ENCODE data around the gene OXNAD1.
A peak's percentile ranks its signal among the peaks of the same experiment; 100 is the strongest.

Gene OXNAD1

GRCh38 chr3:16258177-16258576, 6.8 kb upstream of the OXNAD1 start:
- no peak for TF ChIP-seq CTCF (IDR thresholded peaks at IDR 0.05; ENCODE audit: low read length, missing control alignments)
- no peak overlapping the region for H3K4me3 ChIP-seq (replicated peaks; ENCODE audit: low read depth, low read length)
- no peak for DNase-seq (ENCODE audit: low read depth)

GRCh38 chr3:16258866-16259265, 6.1 kb upstream of the OXNAD1 start:
- no peak for DNase-seq (ENCODE audit: low read depth)
- TF ChIP-seq CTCF (IDR thresholded peaks at IDR 0.05; ENCODE audit: low read length, missing control alignments), result no peak
- no peak overlapping the region for H3K4me3 ChIP-seq (replicated peaks; ENCODE audit: low read depth, low read length)

- TF ChIP-seq CTCF (IDR thresholded peaks at IDR 0.05; ENCODE audit: low read length, missing control alignments), result no peak
- DNase-seq (ENCODE audit: low read depth), result no peak
These were observed 5.0 kb upstream of the OXNAD1 start for GRCh38 chr3:16260046-16260445.

GRCh38 chr3:16262174-16262573, 2.8 kb upstream of the OXNAD1 start:
- DNase-seq (ENCODE audit: low read depth), result no peak
- no peak overlapping the region for H3K4me3 ChIP-seq (replicated peaks; ENCODE audit: low read depth, low read length)
- no peak for TF ChIP-seq CTCF (IDR thresholded peaks at IDR 0.05; ENCODE audit: low read length, missing control alignments)

More at GRCh38 chr3:16260046-16260445, 5.0 kb upstream of the OXNAD1 start:
- H3K4me3 ChIP-seq (replicated peaks; ENCODE audit: low read depth, low read length), result no peak overlapping the region

- DNase-seq (ENCODE audit: low read depth), result no peak
- no peak for TF ChIP-seq CTCF (IDR thresholded peaks at IDR 0.05; ENCODE audit: low read length, missing control alignments)
- H3K4me3 ChIP-seq (replicated peaks; ENCODE audit: low read depth, low read length), result peak overlapping the region; percentile 93
These were observed 771 bp upstream of the OXNAD1 start for GRCh38 chr3:16264174-16264707.

GRCh38 chr3:16265455-16265786, 409 bp downstream of the OXNAD1 start:
- DNase-seq (ENCODE audit: low read depth), result no peak
- TF ChIP-seq CTCF (IDR thresholded peaks at IDR 0.05; ENCODE audit: low read length, missing control alignments), result no peak
- H3K4me3 ChIP-seq (replicated peaks; ENCODE audit: low read depth, low read length), result peak overlapping the region; percentile 93

- no peak for DNase-seq (ENCODE audit: low read depth)
- no peak for TF ChIP-seq CTCF (IDR thresholded peaks at IDR 0.05; ENCODE audit: low read length, missing control alignments)
- no peak overlapping the region for H3K4me3 ChIP-seq (replicated peaks; ENCODE audit: low read depth, low read length)
These were observed 1.7 kb downstream of the OXNAD1 start for GRCh38 chr3:16266714-16267113.

Data from fibroblast of pulmonary artery (primary cell).